IMR-90 (cell line): ENCODE measurements around the gene NCOA3. TPM values are rescaled to one million over a fixed set of nuclear protein-coding genes. Genes with fewer than 3 reads are reported as not detected.

Experiments used
- ATAC-seq: fragments of 200-7000 bp; cut with Tn5 transposase; 2 replicates; pipeline ENCODE4 v1.9.1; 2020; ENCODE audit warnings: low read depth, mild to moderate bottlenecking, moderate library complexity
- BruUV-seq: library from RNA; stranded (reverse); fragments of 400-500 nt; replicated peaks from 2 replicates; lab custom pipeline; 2021; lab: Mats Ljungman, UMichigan
- CTCF ChIA-PET: fragments of 300-600 bp; formaldehyde crosslinking; extraction: SDS; loops from one replicate; lab custom pipeline; 2021; ENCODE audit warnings: antibody characterized with exemption; lab: Yijun Ruan, JAX
- POLR2A ChIA-PET: fragments of 300-600 bp; sonication (Branson Sonifier 250); formaldehyde crosslinking; loops from one replicate; lab custom pipeline; 2022; ENCODE audit warnings: antibody characterized with exemption; ENCODE audit not compliant: unreplicated experiment; lab: Charles Lee
- DNase-seq: peaks from one replicate; pipeline ENCODE4 v3.0.0; 2013
- H2AFZ ChIP-seq: replicated peaks from 2 replicates; pipeline ENCODE3; 2013; ENCODE audit warnings: low read length, mild to moderate bottlenecking; ENCODE audit not compliant: poor library complexity
- H2AK5ac ChIP-seq: 2 replicates; pipeline ENCODE4 v1.6.1; 2013; ENCODE audit warnings: low read depth, low read length, inconsistent platforms
- H2AK9ac ChIP-seq: replicated peaks from 2 replicates; pipeline ENCODE3; 2013; ENCODE audit warnings: mild to moderate bottlenecking, low read depth, low read length, moderate library complexity; ENCODE audit not compliant: poor library complexity
- H2BK120ac ChIP-seq: 2 replicates; pipeline ENCODE4 v1.6.1; 2013; ENCODE audit warnings: low read depth, low read length, inconsistent platforms
- H2BK15ac ChIP-seq: 3 replicates; pipeline ENCODE4 v1.6.1; 2013; ENCODE audit warnings: low read depth, low read length, inconsistent platforms
- H2BK20ac ChIP-seq: 2 replicates; pipeline ENCODE4 v1.6.1; 2013; ENCODE audit warnings: low read depth, mild to moderate bottlenecking, inconsistent platforms, low read length, moderate library complexity
- H2BK5ac ChIP-seq: 2 replicates; pipeline ENCODE4 v1.6.1; 2013; ENCODE audit warnings: mild to moderate bottlenecking, low read depth, low read length, inconsistent platforms; ENCODE audit not compliant: poor library complexity, severe bottlenecking
- H3K14ac ChIP-seq: replicated peaks from 2 replicates; pipeline ENCODE4 v1.6.1; 2013; ENCODE audit warnings: low read depth, low read length, inconsistent platforms
- H3K18ac ChIP-seq: 2 replicates; pipeline ENCODE4 v1.6.1; 2013; ENCODE audit warnings: low read depth, low read length, control low read depth
- H3K23ac ChIP-seq: 2 replicates; pipeline ENCODE4 v1.6.1; 2013; ENCODE audit warnings: low read depth, low read length, inconsistent platforms
- H3K27ac ChIP-seq: 2 replicates; pipeline ENCODE4 v1.5.1; 2013; ENCODE audit warnings: mild to moderate bottlenecking, control low read depth, low read length; ENCODE audit not compliant: insufficient read depth
- H3K27me3 ChIP-seq: 2 replicates; pipeline ENCODE4 v1.6.1; 2013; ENCODE audit warnings: low read length; ENCODE audit not compliant: control insufficient read depth, insufficient read depth
- H3K36me3 ChIP-seq: 2 replicates; pipeline ENCODE4 v1.6.1; 2013; ENCODE audit warnings: low read length, mixed read lengths; ENCODE audit not compliant: control insufficient read depth, insufficient read depth
- H3K4ac ChIP-seq: 2 replicates; pipeline ENCODE4 v1.6.1; 2013; ENCODE audit warnings: low read depth, low read length, inconsistent platforms
- H3K4me1 ChIP-seq: 2 replicates; pipeline ENCODE4 v1.6.1; 2013; ENCODE audit warnings: low read length, mixed read lengths; ENCODE audit not compliant: control insufficient read depth, insufficient read depth
- H3K4me2 ChIP-seq: 2 replicates; pipeline ENCODE4 v1.6.1; 2013; ENCODE audit warnings: low read depth, mild to moderate bottlenecking, control low read depth, low read length, moderate library complexity
- H3K4me3 ChIP-seq: 2 replicates; pipeline ENCODE4 v1.5.1; 2013; ENCODE audit warnings: low read depth, mild to moderate bottlenecking, control low read depth, low read length, moderate library complexity; ENCODE audit not compliant: insufficient read depth
- H3K56ac ChIP-seq: 2 replicates; pipeline ENCODE4 v1.6.1; 2013; ENCODE audit warnings: low read length, inconsistent platforms; ENCODE audit not compliant: insufficient read depth; ENCODE audit errors: extremely low read depth
- H3K79me1 ChIP-seq, 2 experiments: 2 replicates each; pipeline ENCODE4 v1.6.1; 2013; ENCODE audit warnings: low read length in 2 of 2, inconsistent platforms in 1 of 2, low read depth in 1 of 2
- H3K9ac ChIP-seq: 2 replicates; pipeline ENCODE4 v1.6.1; 2013; ENCODE audit warnings: low read depth, low read length, control low read depth
- H3K9me1 ChIP-seq: 2 replicates; pipeline ENCODE4 v1.6.1; 2013; ENCODE audit warnings: low read length, inconsistent platforms; ENCODE audit not compliant: insufficient read depth
- H3K9me3 ChIP-seq: 2 replicates; pipeline ENCODE4 v1.6.1; 2013; ENCODE audit warnings: low read length; ENCODE audit not compliant: control insufficient read depth, insufficient read depth
- H4K20me1 ChIP-seq: 2 replicates; pipeline ENCODE4 v1.6.1; 2013; ENCODE audit warnings: low read length, inconsistent platforms; ENCODE audit not compliant: insufficient read depth
- H4K5ac ChIP-seq: 2 replicates; pipeline ENCODE4 v1.6.1; 2013; ENCODE audit warnings: mild to moderate bottlenecking, low read depth, low read length, control low read depth
- H4K8ac ChIP-seq, 2 experiments: 2 replicates each; pipeline ENCODE4 v1.6.1; 2013; ENCODE audit warnings: low read depth in 2 of 2, low read length in 2 of 2, control low read depth in 1 of 2, inconsistent platforms in 1 of 2
- H4K91ac ChIP-seq: 2 replicates; pipeline ENCODE4 v1.6.1; 2013; ENCODE audit warnings: low read depth, low read length, inconsistent platforms; ENCODE audit not compliant: insufficient read depth
- BHLHE40 ChIP-seq: fragments of 150-350 bp; IDR thresholded peaks from 2 replicates; pipeline ENCODE4 v1.6.1; 2016; ENCODE audit warnings: mild to moderate bottlenecking, low read depth, low read length
- CEBPB ChIP-seq: IDR thresholded peaks from 2 replicates; pipeline ENCODE4 v1.6.1; 2012; ENCODE audit warnings: low read depth, low read length, improper control_type of control experiment
- CHD1 ChIP-seq: IDR thresholded peaks from 2 replicates; pipeline ENCODE4 v1.6.1; 2012; ENCODE audit warnings: low read depth, low read length, improper control_type of control experiment
- FOS ChIP-seq: fragments of 150-350 bp; IDR thresholded peaks from 2 replicates; pipeline ENCODE4 v1.6.1; 2016; ENCODE audit warnings: low read depth, low read length
- MAFK ChIP-seq: IDR thresholded peaks from 2 replicates; pipeline ENCODE4 v1.6.1; 2012; ENCODE audit warnings: low read depth, low read length, improper control_type of control experiment
- MAZ ChIP-seq: IDR thresholded peaks from 2 replicates; pipeline ENCODE4 v1.6.1; 2012; ENCODE audit warnings: low read depth, mild to moderate bottlenecking, low read length, improper control_type of control experiment, moderate library complexity, borderline replicate concordance
- MXI1 ChIP-seq: IDR thresholded peaks from 2 replicates; pipeline ENCODE4 v1.6.1; 2012; ENCODE audit warnings: low read depth, mild to moderate bottlenecking, low read length, moderate library complexity, borderline replicate concordance
- POLR2A ChIP-seq: IDR thresholded peaks from 2 replicates; pipeline ENCODE4 v1.6.1; 2012; ENCODE audit warnings: mild to moderate bottlenecking, low read depth, low read length
- RAD21 ChIP-seq: IDR thresholded peaks from 2 replicates; pipeline ENCODE4 v1.6.1; 2012; ENCODE audit warnings: low read length, improper control_type of control experiment
- RCOR1 ChIP-seq: IDR thresholded peaks from 2 replicates; pipeline ENCODE4 v1.6.1; 2012; ENCODE audit warnings: mild to moderate bottlenecking, low read length, improper control_type of control experiment; ENCODE audit not compliant: insufficient replicate concordance
- RFX5 ChIP-seq: IDR thresholded peaks from 2 replicates; pipeline ENCODE4 v1.8.0; 2012; ENCODE audit warnings: low read depth, mild to moderate bottlenecking, low read length, moderate library complexity
- SMC3 ChIP-seq: fragments of 150-350 bp; IDR thresholded peaks from 2 replicates; pipeline ENCODE4 v1.6.1; 2016; ENCODE audit warnings: low read depth, mild to moderate bottlenecking, antibody characterized with exemption, low read length, moderate library complexity
- WGBS, 2 experiments: methylation state at CpG; one replicate each; pipeline versions ENCODE4 v1.1.5 to v1.1.7; 2013; ENCODE audit warnings: missing lambda C conversion rate in 2 of 2; ENCODE audit not compliant: insufficient read length in 1 of 2; ENCODE audit errors: extremely low coverage in 2 of 2; 5-methylcytosine and 5-hydroxymethylcytosine counted together
- dilution Hi-C: fragments of 300-500 bp; cut with HindIII; formaldehyde crosslinking; loops from one replicate; pipeline ENCODE4 v1.14.3; 2018; ENCODE audit warnings: low sequenced_read_pairs; ENCODE audit not compliant: unreplicated experiment
- in situ Hi-C: fragments of 300-500 bp; cut with MboI; formaldehyde crosslinking; loops from 3 replicates; pipeline ENCODE4 v1.14.3; 2019; ENCODE audit warnings: low sequenced_read_pairs, inconsistent platforms, mixed read lengths
- intact Hi-C: fragments of 100-400 bp; cut with micrococcal nuclease; formaldehyde crosslinking; loops from 2 replicates; pipeline ENCODE4 v1.10.0; 2022
- polyA plus RNA-seq, 3 experiments: library from polyadenylated mRNA; depleted of rRNA; stranded (reverse); fragments of >200 nt; gene quantifications; 2 replicates each; pipeline ENCODE4 v1.2.3, GENCODE V29; 2012; ENCODE audit warnings: low replicate concordance in 1 of 3
- total RNA-seq: library from RNA; depleted of rRNA; stranded (reverse); fragments of >200 nt; gene quantifications from 2 replicates; pipeline ENCODE4 v1.2.3, GENCODE V29; 2012
- TF ChIP-seq, protein P1 (sequence below): fragments of 150-350 bp; IDR thresholded peaks from 2 replicates; pipeline ENCODE4 v1.6.1; 2017; ENCODE audit warnings: mild to moderate bottlenecking, antibody characterized with exemption, low read length, low read depth
- TF ChIP-seq, protein P2 (sequence below): conservative IDR thresholded peaks from 2 replicates; pipeline ENCODE4 v1.5.1; 2012; ENCODE audit warnings: mild to moderate bottlenecking, low read depth, low read length, improper control_type of control experiment
- TF ChIP-seq, protein P3 (sequence below): fragments of 150-350 bp; IDR thresholded peaks from 2 replicates; pipeline ENCODE4 v1.6.1; 2016; ENCODE audit warnings: low read depth, mild to moderate bottlenecking, low read length, moderate library complexity, borderline replicate concordance

NCOA3 gene
- total and polyA plus RNA-seq, 2 of the 4 experiments (the other 2 are of a cell fraction): 8.8 to 29.0 TPM

DNA sequence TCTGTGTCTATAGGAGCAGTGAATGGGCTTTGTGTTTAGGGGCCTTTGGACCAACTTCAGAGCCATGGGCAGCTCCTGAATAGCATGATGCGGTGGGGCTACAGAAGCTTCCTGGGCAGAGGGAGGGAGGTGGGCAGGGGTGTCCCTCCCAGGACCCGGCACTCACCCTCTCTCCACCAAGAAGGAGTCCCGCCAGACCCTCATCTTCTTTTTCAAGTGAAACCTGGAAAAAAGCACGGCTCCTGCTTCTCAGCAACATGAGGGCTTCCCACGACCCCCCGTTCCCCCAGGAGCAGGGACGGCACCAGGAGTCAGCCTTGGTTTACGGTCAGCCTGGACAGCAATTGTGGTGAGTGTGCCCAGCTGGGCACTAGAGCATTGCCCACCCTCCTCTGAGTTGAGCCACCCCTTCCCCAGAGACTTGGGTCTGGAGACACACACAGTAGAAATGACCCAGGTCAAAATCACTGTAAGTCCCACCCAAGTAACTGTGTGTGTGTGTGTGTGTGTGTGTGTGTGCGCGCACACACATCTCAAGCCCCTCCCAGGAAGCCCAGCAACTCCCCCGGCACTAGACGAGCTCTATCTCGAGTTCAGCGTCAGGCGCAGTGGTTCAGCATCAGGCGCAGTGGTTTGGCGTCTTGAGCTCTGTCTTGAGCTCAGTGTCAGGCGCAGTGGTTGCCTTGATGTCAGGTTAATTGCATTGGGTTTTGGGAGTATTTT lies 175.4 kb downstream of the NCOA3 start:
- BruUV-seq: no TSS peak
- Histone ChIP-seq H3K4ac (no peak overlapping the region), H2AK9ac (no peak overlapping the region), H3K9me1 (no peaks in the 10 kb centered on the region; the same call in 1 of the 2 replicates), H4K5ac (no peak overlapping the region), H3K23ac (no peak overlapping the region), H3K27me3 (peaks cover under 1% of the 10 kb centered on the region; the same call in 1 of the 2 replicates), H3K18ac (no peak overlapping the region), H2BK120ac (no peak overlapping the region), H2BK15ac (no peak overlapping the region), H2AK5ac (no peak overlapping the region), H3K79me1 (no peaks in the 10 kb centered on the region), H2BK20ac (no peak overlapping the region), H3K4me3 (no peak overlapping the region), H3K14ac (no peak overlapping the region), H2BK5ac (no peak overlapping the region), H3K9me3 (no peaks in the 10 kb centered on the region), H3K27ac (no peak overlapping the region), H3K4me2 (no peak overlapping the region), H3K9ac (no peak overlapping the region), H4K8ac (no peak overlapping the region), H4K91ac (no peak overlapping the region), H3K36me3 (no peaks in the 10 kb centered on the region), H3K56ac (no peak overlapping the region), H3K4me1 (no peaks in the 10 kb centered on the region; the same call in 1 of the 2 replicates), H4K20me1 (no peaks in the 10 kb centered on the region), H2AFZ (no peak overlapping the region)
- intact Hi-C loops: loop anchor here (1.0 to 5.0 kb wide), 2 partner anchors 110 to 944 kb away; partner anchors contain the start of gene SULF2
- POLR2A ChIA-PET: no interaction called here
- 89% methylated on average over 8 of the region's 18 CpGs; no CpG with 5 or more reads in 1 of the 2 experiments for WGBS, 2 experiments
- ATAC-seq (no peak), DNase-seq (no peak)
- in situ Hi-C loops: no loop called here
- dilution Hi-C loops: no loop called here
- CTCF ChIA-PET: interaction anchor here (0.7 to 1.1 kb wide), 2 partner anchors 17 to 944 kb away, joined by 3 to 4 read pairs; no protein-coding TSS in a partner anchor
- TF ChIP-seq CHD1: no peak
- no peak for TF ChIP-seq CEBPB
- TF ChIP-seq SMC3: no peak
- no peak for TF ChIP-seq MAZ
- no peak for TF ChIP-seq POLR2A
- TF ChIP-seq MXI1: no peak
- TF ChIP-seq, protein P1, sequence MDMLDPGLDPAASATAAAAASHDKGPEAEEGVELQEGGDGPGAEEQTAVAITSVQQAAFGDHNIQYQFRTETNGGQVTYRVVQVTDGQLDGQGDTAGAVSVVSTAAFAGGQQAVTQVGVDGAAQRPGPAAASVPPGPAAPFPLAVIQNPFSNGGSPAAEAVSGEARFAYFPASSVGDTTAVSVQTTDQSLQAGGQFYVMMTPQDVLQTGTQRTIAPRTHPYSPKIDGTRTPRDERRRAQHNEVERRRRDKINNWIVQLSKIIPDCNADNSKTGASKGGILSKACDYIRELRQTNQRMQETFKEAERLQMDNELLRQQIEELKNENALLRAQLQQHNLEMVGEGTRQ: no peak
- no peak for TF ChIP-seq RFX5
- TF ChIP-seq, protein P2, sequence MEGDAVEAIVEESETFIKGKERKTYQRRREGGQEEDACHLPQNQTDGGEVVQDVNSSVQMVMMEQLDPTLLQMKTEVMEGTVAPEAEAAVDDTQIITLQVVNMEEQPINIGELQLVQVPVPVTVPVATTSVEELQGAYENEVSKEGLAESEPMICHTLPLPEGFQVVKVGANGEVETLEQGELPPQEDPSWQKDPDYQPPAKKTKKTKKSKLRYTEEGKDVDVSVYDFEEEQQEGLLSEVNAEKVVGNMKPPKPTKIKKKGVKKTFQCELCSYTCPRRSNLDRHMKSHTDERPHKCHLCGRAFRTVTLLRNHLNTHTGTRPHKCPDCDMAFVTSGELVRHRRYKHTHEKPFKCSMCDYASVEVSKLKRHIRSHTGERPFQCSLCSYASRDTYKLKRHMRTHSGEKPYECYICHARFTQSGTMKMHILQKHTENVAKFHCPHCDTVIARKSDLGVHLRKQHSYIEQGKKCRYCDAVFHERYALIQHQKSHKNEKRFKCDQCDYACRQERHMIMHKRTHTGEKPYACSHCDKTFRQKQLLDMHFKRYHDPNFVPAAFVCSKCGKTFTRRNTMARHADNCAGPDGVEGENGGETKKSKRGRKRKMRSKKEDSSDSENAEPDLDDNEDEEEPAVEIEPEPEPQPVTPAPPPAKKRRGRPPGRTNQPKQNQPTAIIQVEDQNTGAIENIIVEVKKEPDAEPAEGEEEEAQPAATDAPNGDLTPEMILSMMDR: no peak
- no peak for TF ChIP-seq RAD21
- TF ChIP-seq BHLHE40: no peak
- no peak for TF ChIP-seq FOS
- no peak for TF ChIP-seq MAFK
- TF ChIP-seq RCOR1: no peak
- TF ChIP-seq, protein P3, sequence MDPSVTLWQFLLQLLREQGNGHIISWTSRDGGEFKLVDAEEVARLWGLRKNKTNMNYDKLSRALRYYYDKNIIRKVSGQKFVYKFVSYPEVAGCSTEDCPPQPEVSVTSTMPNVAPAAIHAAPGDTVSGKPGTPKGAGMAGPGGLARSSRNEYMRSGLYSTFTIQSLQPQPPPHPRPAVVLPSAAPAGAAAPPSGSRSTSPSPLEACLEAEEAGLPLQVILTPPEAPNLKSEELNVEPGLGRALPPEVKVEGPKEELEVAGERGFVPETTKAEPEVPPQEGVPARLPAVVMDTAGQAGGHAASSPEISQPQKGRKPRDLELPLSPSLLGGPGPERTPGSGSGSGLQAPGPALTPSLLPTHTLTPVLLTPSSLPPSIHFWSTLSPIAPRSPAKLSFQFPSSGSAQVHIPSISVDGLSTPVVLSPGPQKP: no peak
